HepG2 (cell line): ENCODE data around the gene PIGZ. TPM values are rescaled to one million over a fixed set of nuclear protein-coding genes. Genes with fewer than 3 reads are reported as not detected.

Experiments
- AGO2 ChIP-seq: fragments of 200-400 bp; formaldehyde crosslinking; optimal IDR thresholded peaks from 2 replicates; pipeline ENCODE3; 2017; ENCODE audit warnings: mild to moderate bottlenecking, low read depth, low read length, moderate library complexity
- RFX3 ChIP-seq: IDR thresholded peaks from 2 replicates; pipeline ENCODE4 v1.6.1; 2016; ENCODE audit warnings: missing biosample characterization, missing genetic modification reagents
- SRSF1 ChIP-seq: fragments of 200-400 bp; formaldehyde crosslinking; optimal IDR thresholded peaks from 2 replicates; pipeline ENCODE3; 2017; ENCODE audit warnings: mild to moderate bottlenecking, low read depth, low read length, moderate library complexity
- ZNF773 ChIP-seq: sonication (generic); formaldehyde crosslinking; IDR thresholded peaks from 2 replicates; pipeline ENCODE4 v1.4.0; 2020; ENCODE audit warnings: missing genetic modification reagents, borderline replicate concordance
- polyA plus RNA-seq, 8 experiments: library from polyadenylated mRNA; depleted of rRNA in 3 of 8; stranded (reverse) in 7 of 8; unstranded in 1 of 8; fragments of >200 nt; fragmentation: Illumina TruSeq in 4 of 8; extraction: Trizol in 4 of 8; gene quantifications; 2 replicates each; pipeline versions ENCODE4 v1.2.1 to v1.2.3, GENCODE V29; 2011 to 2016; ENCODE audit warnings: low read depth in 4 of 8, missing spikeins in 1 of 8, mixed read lengths in 1 of 8; ENCODE audit not compliant: insufficient read depth in 1 of 8
- total RNA-seq, 5 experiments: library from RNA; depleted of rRNA; stranded (reverse); fragments of >200 nt; fragmentation: Illumina TruSeq; extraction: Trizol; gene quantifications; 2 replicates each; pipeline ENCODE4 v1.2.3, GENCODE V29; 2016; ENCODE audit warnings: low read depth in 1 of 5
- TF ChIP-seq, protein P1 (sequence below): IDR thresholded peaks from 2 replicates; pipeline ENCODE4 v1.6.1; 2012; ENCODE audit warnings: low read length, improper control_type of control experiment
- TF ChIP-seq, protein P2 (sequence below): sonication (generic); formaldehyde crosslinking; conservative IDR thresholded peaks from 2 replicates; pipeline ENCODE4 v1.4.0; 2020; ENCODE audit warnings: missing genetic modification reagents

Gene PIGZ
- total and polyA plus RNA-seq, 2 of the 13 experiments (the other 11 are each of a cell fraction or from before 2014, with no cell fraction given): 4.7 to 60.5 TPM

DNA sequence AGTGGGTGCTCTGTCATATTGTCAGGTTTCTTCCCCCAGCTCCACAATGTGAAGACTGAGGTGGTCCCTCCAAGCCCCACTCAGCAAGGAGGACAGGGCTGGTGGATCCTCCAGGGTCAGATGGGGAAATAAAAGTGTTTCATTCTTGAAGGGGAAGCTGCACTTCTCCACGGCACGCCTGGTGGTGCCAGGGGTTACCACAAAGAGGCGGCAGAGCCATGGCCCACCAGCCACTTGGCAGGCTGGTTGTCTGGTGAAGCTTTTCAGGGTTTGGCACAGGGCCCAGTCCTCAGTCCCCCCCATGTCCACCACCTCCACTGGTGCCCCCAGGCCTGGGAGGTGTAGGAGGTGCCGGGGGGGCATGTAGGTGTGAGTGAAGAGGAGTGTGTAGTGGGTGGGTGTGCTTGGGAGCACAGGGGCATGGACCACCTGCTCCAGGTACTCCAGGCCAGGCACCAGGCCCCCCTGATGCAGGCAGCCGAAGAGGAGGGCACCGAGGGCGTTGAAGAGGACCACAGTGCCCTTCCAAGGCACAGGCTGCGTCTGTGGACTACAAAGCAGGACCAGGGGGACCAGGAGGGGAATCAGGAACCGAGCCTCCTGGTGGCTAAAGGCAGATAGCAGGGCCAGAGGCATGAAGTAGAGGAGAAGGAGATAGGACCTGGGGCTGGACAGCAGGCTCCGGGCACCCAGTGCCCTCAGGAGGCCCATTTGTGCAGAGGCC lies 21.3 kb downstream of the PIGZ start (continued):
- TF ChIP-seq, protein P1, sequence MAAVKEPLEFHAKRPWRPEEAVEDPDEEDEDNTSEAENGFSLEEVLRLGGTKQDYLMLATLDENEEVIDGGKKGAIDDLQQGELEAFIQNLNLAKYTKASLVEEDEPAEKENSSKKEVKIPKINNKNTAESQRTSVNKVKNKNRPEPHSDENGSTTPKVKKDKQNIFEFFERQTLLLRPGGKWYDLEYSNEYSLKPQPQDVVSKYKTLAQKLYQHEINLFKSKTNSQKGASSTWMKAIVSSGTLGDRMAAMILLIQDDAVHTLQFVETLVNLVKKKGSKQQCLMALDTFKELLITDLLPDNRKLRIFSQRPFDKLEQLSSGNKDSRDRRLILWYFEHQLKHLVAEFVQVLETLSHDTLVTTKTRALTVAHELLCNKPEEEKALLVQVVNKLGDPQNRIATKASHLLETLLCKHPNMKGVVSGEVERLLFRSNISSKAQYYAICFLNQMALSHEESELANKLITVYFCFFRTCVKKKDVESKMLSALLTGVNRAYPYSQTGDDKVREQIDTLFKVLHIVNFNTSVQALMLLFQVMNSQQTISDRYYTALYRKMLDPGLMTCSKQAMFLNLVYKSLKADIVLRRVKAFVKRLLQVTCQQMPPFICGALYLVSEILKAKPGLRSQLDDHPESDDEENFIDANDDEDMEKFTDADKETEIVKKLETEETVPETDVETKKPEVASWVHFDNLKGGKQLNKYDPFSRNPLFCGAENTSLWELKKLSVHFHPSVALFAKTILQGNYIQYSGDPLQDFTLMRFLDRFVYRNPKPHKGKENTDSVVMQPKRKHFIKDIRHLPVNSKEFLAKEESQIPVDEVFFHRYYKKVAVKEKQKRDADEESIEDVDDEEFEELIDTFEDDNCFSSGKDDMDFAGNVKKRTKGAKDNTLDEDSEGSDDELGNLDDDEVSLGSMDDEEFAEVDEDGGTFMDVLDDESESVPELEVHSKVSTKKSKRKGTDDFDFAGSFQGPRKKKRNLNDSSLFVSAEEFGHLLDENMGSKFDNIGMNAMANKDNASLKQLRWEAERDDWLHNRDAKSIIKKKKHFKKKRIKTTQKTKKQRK: no peak
- TF ChIP-seq AGO2: peak; percentile 9
- TF ChIP-seq ZNF773 (CRISPR knock-in tag): no peak
- TF ChIP-seq RFX3: no peak
- peak; percentile 15 for TF ChIP-seq SRSF1
- TF ChIP-seq, protein P2, sequence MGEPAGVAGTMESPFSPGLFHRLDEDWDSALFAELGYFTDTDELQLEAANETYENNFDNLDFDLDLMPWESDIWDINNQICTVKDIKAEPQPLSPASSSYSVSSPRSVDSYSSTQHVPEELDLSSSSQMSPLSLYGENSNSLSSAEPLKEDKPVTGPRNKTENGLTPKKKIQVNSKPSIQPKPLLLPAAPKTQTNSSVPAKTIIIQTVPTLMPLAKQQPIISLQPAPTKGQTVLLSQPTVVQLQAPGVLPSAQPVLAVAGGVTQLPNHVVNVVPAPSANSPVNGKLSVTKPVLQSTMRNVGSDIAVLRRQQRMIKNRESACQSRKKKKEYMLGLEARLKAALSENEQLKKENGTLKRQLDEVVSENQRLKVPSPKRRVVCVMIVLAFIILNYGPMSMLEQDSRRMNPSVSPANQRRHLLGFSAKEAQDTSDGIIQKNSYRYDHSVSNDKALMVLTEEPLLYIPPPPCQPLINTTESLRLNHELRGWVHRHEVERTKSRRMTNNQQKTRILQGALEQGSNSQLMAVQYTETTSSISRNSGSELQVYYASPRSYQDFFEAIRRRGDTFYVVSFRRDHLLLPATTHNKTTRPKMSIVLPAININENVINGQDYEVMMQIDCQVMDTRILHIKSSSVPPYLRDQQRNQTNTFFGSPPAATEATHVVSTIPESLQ (CRISPR knock-in tag): no peak
